Measurements from ENCODE around the gene RHBDD1.

- no peak for TF ChIP-seq CTCF (IDR thresholded peaks at IDR 0.05)
- TF ChIP-seq PHF8 (IDR thresholded peaks at IDR 0.05; ENCODE audit: borderline replicate concordance, low read depth), result no peak
- no peak for TF ChIP-seq HMGXB4 (CRISPR knock-in tag; IDR thresholded peaks at IDR 0.05; ENCODE audit: borderline replicate concordance)
- TF ChIP-seq SMC3 (IDR thresholded peaks at IDR 0.05), result no peak
- TF ChIP-seq EP300 (IDR thresholded peaks at IDR 0.05), result no peak
- no peak for TF ChIP-seq ZSCAN20 (CRISPR knock-in tag; IDR thresholded peaks at IDR 0.05)
- TF ChIP-seq TP53 (CRISPR knock-in tag; IDR thresholded peaks at IDR 0.05), result no peak
- TF ChIP-seq MYC (IDR thresholded peaks at IDR 0.05; ENCODE audit: borderline replicate concordance, low read length), result no peak
- TF ChIP-seq USF2 (IDR thresholded peaks at IDR 0.05), result no peak
- TF ChIP-seq KDM5A (IDR thresholded peaks at IDR 0.05), result no peak
- TF ChIP-seq MAX (IDR thresholded peaks at IDR 0.05), result no peak
- no peak for TF ChIP-seq RAD21 (conservative IDR thresholded peaks at IDR 0.05 in 1 of 2, IDR thresholded peaks at IDR 0.05 in 1 of 2)
Measured at GRCh38 chr2:226849349-226849748, 13.5 kb downstream of the RHBDD1 start.
